GM19468 (cell line): ENCODE measurements around the gene TPGS2.
"Not testable (repeated sequence)": the region's sequence is repeated elsewhere in the genome, so short reads cannot be mapped to it uniquely, and the experiment has no call there.

Source experiments
- ATAC-seq: cut with Tn5 transposase; IDR thresholded peaks from one replicate; pipeline ENCODE4 v1.9.1; 2021; ENCODE audit warnings: mild to moderate bottlenecking, moderate library complexity, moderate number of reproducible peaks; ENCODE audit not compliant: unreplicated experiment; ENCODE audit errors: extremely low read depth

Gene TPGS2

DNA sequence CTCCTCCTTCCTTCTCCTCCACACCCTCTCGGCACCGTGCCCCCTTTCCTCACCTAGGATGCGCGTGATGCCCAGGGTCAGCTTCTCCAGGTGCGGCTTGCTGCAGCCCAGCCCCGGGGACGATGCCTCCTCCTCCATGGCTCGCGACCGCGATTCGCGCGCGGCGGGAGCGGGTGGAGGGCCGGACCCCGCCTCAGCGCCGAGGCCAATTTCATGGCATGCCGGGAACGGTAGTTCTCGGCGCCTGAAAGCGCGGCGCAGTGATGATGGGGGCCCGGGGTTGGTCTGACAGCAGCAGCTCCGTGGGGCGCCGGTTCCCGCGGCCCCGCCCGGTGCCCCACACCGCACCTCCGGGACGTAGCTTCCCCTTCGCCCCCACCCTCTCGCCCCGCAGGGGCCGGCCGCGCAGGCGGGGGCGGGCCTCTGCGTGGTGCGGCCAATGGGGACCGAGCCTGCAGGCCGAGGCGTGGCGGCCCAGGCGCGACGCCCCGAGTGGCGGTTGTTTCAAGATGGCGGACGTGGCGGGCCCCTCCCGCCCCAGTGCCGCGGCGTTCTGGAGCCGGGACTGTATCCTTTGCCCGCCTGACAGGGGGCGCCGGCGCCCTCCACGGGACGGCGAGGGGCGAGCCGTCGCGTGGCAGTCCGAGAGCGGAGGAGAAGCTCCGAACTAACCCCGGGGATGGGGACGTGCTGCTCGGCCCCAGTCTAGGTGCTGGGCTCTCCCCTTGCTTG, at the start of gene TPGS2, which contains the start of gene KIAA1328:
Gene TPGS2 (minus strand): TSS at position 373 of the 732 bp plus-strand sequence. CDS start 235 bp downstream, at position 138.
Gene KIAA1328 (plus strand): TSS at position 498 of the 732 bp plus-strand sequence. CDS start 12 bp downstream, at position 510.
- peak; percentile 92 for ATAC-seq

GRCh38 chr18:36873826-36874225, 45.0 kb upstream of the TPGS2 start:
- ATAC-seq: not testable (repeated sequence)

DNA sequence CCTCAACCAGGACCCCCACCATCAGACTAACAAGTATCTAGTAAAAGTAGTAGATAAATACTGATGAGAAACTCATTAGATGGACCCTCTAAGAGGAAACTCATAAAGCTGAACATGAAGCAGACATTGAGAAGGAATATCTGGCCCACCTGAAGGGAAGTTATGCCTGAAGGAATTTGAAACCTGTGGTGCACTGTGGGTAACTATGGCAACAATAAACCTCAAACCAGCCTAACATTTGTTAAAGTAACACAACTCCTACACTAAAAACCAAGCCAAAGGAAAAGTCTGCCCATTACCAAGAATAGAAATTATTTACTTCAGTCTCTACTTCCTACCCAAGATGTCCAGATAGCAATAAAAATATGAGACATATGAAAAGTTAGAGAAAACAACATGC, 43.5 kb upstream of the TPGS2 start:
- ATAC-seq: no peak

- no peak for ATAC-seq
Observed at GRCh38 chr18:36871801-36872200, 43.0 kb upstream of the TPGS2 start.

DNA sequence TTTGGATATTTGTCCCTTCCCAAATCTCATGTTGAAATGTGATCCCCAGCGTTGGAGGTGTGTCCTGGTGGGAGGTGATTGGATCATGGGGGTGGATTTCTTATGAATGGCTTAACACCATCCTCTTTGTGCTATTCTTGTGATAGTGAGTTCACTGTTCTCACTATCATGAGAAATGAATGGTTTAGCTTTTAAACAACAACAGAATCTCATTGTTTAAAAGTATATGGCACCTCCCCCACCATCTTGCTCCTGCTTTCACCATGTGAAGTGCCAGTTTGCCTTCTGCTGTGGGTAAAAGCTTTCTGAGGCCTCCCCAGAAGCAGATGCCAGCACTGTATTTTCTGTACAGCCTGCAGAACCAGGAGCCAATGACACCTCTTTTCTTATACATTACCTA, 38.3 kb upstream of the TPGS2 start:
- no peak for ATAC-seq

DNA sequence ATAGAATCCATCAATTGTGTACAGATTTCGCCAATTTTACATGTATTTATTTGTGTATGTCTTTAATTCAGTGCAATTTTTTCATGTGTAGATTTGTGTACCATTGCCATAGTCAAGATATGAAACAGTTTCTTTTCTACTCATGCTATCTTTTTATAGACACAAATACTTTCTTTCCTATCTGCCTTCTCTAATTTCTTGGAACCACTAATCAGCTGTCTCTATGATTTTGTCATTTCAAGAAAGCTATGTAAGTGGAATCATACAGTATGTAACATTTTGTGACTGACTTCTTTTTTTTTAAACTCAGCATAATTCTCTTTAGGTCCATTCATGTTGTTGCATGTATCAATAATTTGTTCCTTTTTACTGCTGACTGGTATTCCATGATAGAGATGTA, 33.4 kb upstream of the TPGS2 start:
- no peak for ATAC-seq

DNA sequence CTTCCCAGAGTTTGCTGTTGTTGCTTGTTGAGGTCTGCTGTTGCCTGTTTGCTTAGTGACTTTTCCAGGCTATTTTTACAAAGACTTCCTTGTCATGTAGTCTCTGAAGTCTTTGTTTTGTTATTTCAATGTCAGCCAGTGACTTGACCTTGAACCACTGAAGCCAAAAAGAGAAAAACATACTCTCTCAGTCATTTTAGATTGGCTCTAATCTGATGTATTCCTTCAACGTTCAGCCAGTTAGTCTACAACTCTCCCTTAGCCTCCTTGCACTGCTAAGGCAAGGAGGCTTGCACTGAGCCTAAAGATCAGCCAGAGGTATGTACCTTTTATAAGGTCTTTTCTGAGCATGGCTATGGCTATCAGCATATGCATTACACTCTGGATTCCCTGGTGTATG, 28.0 kb upstream of the TPGS2 start:
- no peak for ATAC-seq

DNA sequence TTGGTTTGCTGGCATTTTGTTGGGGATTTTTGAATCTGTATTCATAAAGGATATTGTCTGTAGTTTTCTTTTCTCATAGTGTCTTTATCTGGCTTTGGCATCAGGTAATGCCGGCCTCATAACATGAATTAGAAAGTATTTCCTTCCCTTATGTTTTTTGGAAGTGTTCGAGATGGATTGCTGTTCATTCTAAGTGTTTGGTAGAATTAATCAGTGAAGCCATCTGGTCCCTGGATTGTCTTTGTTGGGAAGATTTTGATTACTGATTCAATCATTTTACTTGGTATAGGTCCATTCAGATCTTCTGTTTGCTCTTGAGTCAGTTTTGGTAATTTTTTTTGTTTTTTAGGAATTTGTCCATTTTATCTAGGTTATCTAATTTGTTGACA, 22.4 kb upstream of the TPGS2 start:
- ATAC-seq: no peak

GRCh38 chr18:36850527-36851201, 21.9 kb upstream of the TPGS2 start:
- ATAC-seq: no peak

DNA sequence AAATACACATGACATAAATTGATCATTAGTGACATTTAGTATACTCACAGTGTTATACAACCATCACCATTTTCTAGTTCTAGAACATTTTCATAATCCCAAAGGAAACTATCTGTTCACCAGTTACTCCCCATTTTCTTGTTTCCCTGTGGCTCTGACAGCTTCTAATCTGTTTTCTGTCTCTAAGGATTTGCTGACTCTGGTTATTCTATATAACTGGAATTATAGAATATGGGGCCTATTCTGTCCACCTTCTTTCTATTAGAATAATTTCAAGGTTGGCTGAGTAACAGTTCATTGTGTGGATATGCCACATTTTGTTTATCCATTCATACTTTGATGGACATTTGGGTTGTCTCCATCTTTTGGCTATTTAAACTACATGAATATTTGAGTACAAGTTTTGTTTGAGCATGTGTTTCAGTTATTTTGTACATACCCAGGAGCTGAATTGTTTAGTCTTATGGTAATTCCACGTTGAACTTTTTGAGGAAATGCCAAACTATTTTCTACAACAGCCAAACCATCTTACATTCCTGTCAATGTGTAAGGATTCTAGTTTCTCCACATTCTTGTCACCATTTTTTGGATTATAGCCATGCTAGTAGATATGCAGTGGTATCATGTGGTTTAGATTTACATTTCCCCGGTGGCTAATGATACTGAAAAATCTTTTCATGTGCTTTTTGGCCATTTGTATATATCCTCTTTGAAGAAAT, 20.6 kb upstream of the TPGS2 start:
- no peak for ATAC-seq

- ATAC-seq: no peak
Observed at GRCh38 chr18:36848609-36849008, 19.8 kb upstream of the TPGS2 start.

DNA sequence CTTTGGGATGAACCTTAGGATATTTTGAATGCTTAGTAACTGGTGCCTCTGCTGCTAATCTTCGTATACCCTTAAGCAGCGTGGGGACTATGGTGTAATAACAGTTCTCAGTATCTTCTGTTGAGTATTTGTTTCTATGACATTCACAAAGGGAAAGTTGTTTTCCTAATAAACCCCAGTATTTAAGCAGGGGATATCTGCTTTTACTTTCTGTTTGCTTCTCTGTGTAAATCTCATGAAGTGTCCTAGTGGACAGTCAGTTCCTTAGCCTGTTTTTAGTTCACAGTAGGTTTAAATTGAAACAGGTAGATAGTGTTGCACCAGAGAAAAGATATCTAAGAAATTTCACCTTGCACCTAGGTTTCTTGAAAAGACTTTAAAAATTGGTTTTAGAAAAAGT, 15.0 kb upstream of the TPGS2 start:
- no peak for ATAC-seq

GRCh38 chr18:36843199-36843598, 14.4 kb upstream of the TPGS2 start:
- no peak for ATAC-seq

DNA sequence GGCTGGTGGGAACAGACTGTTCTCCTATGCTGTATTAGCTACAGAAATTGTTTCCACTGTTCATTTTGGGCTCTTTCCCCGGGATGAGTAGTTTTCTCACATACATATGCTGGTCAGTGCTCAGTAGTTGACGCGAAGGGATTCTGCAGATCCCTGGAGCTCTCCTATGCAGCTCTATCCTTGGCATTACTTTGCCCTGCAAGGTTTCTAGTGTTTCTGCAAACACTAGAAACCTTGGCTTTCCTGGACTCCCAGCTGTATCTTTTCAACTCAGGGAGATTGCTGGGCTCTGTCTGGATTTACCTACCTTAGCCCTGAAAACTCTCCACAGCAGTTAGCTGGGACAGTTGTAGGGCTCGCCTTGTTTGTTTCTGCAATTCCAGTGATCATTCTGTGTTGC, 11.0 kb upstream of the TPGS2 start:
- ATAC-seq: no peak

GRCh38 chr18:36835927-36836326, 7.1 kb upstream of the TPGS2 start:
- ATAC-seq: no peak

DNA sequence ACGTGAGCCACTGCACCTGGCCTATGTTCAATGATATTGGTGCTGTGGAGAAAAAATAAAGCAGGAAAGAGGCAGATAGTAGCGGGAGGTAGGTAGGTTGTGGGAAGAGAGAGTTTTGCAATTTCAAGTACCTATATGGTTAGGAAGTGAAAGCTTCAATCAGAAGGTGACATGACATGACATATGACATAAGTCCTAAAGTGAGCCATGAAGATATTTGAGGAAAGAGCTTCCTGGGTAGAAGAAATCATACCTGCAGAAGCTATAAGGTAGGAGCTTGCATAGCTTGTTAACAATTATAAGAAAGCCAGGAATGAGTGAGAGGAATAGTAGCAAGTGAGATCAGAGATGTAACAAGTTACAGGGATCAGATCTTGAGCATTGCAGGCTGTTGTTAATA, 4.3 kb upstream of the TPGS2 start:
- no peak for ATAC-seq

DNA sequence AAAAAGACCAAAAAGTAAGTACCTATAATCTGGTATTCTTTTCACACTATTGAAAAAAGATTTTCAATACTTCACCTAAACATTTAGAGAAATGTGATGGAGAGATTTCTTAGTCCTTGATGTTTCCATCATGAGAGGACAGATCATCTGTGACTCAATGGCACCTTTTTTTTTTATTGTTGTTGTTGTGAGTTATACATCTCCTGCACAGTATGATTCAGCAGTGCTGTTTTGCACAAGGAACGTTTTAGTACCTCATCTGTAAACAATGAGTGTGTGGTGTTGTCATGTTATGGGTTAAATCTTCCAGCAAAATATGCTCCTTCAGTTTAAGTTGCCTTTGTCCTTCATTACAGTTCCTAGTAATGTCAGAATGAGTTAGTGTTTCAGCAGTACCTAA, 2.3 kb upstream of the TPGS2 start:
- ATAC-seq: no peak

DNA sequence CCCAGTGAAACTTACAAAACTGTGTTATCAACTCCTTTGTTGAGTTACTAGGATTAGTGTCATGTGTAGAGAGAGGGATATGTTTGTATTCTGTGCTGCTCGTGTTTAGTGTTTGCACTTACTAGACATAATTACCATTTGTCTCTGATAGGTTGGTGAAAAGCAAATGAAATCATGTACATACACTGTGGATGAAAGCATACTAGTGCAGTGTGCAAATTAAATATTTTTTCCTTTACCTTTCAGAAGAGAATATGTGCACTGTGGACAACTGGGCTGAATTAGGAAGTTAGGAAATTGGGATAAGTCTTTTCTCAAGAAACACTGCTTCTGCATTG, 1.3 kb upstream of the TPGS2 start:
- ATAC-seq: no peak

DNA sequence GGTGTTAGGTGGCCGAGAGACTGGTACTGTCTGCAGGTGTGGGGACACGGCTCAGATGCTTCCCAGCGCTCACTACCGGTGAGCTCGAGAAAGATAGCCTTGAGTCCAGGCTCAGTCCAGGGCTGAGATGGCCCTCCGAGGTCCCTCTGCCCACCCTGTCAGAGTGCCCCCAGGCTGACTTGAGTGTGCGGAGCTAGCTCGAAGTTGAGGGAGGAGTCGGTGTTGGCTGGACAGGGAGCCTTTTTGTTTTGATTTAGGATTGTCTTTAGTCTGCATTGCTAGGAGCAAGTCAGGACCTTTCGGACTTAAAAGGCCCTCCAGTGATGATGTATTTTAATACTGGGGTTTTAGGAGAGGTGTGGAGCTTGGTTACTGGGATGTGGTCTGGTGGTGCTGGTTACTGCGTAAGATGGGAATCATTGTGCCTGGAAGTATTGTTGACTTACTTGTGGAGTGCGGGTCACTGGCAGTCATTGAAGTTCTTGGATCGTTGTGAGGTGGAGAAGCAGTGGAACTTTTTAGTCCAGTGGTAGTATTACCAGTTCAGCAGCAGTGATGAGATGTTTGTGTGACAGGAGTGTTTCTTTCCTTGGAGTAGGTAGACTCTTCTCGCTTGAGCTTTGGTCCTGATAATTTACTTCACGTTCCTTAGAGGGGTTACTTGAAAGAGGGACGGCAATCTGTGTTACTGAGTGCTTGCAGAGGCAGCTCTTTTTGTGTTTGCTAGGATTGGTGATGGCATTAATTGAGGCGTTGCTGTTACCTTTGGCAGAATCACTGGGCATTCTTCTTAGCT, 758 bp upstream of the TPGS2 start:
- ATAC-seq: no peak

DNA sequence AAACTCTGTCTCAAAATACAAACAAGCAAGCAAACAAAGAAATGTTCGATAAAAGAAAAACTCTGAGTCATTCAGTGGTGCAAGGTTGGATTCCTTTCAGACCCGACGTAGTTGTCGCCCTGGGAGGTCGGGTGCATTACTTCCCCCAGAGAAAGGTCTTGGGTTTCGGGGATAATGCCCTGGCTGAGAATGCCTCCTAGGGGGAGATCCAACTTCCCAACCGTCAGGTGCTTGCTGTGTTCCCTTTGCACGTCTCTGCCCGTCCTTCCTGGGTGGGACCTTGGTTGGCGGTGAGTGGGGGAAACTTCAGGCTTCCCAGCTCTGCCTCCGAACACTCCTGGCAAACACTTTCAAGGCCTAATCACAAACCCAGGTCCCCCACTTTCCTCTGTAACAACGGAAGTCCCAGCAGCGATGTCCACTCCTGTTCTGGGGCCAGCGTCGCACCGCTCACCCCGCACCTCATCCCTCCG, 609 bp downstream of the TPGS2 start:
- no peak for ATAC-seq
